CD4-positive, alpha-beta T cell (primary cell): ENCODE measurements around the gene ESYT1. TPM values are rescaled to one million over a fixed set of nuclear protein-coding genes. Genes with fewer than 3 reads are reported as not detected.

Experiments
- ATAC-seq: fragments of 200-7000 bp; cut with Tn5 transposase; one replicate; pipeline ENCODE4 v1.10.0; 2022; ENCODE audit warnings: mild to moderate bottlenecking; ENCODE audit not compliant: poor library complexity
- CTCF ChIA-PET: fragments of 350-600 bp; sonication (Branson Sonifier 250); formaldehyde crosslinking; loops from one replicate; lab custom pipeline; 2021; ENCODE audit warnings: antibody characterized with exemption, inconsistent platforms; lab: Charles Lee
- POLR2A ChIA-PET: fragments of 350-600 bp; sonication (Branson Sonifier 250); formaldehyde crosslinking; loops from one replicate; lab custom pipeline; 2021; ENCODE audit warnings: antibody characterized with exemption, inconsistent platforms; lab: Charles Lee
- DNase-seq, 14 experiments: peaks; one replicate each; pipeline ENCODE4 v3.0.0-alpha.2; 2013 to 2020; ENCODE audit warnings: mixed read lengths in 2 of 14
- H3K27ac ChIP-seq, 2 donors: one replicate each; pipeline versions ENCODE4 v1.5.1 to v1.7.0; 2013; ENCODE audit warnings: low read length in 2 of 2, low read depth in 1 of 2, mild to moderate bottlenecking in 1 of 2
- H3K27me3 ChIP-seq, 2 experiments: 1 replicate in 1 of 2; 2 replicates in 1 of 2; pipeline versions ENCODE4 v1.6.1 to v1.7.0; 2013; ENCODE audit warnings: low read length in 2 of 2, control low read depth in 1 of 2, mild to moderate bottlenecking in 1 of 2, moderate library complexity in 1 of 2; ENCODE audit not compliant: insufficient read depth in 2 of 2, control insufficient read depth in 1 of 2
- H3K36me3 ChIP-seq: one replicate; pipeline ENCODE4 v1.6.1; 2013; ENCODE audit warnings: low read length, control low read depth; ENCODE audit not compliant: insufficient read depth
- H3K4me1 ChIP-seq: one replicate; pipeline ENCODE4 v1.6.1; 2013; ENCODE audit warnings: low read length, control low read depth; ENCODE audit not compliant: insufficient read depth
- H3K4me3 ChIP-seq: one replicate; pipeline ENCODE4 v1.5.1; 2013; ENCODE audit warnings: mild to moderate bottlenecking, low read length, moderate library complexity
- H3K9me3 ChIP-seq, 2 experiments: 1 replicate in 1 of 2; 2 replicates in 1 of 2; pipeline versions ENCODE4 v1.6.1 to v1.7.0; 2013; ENCODE audit warnings: low read length in 2 of 2, mild to moderate bottlenecking in 2 of 2, control low read depth in 1 of 2, moderate library complexity in 1 of 2; ENCODE audit not compliant: control insufficient read depth in 1 of 2, insufficient read depth in 1 of 2
- H3K27ac Mint-ChIP-seq: one replicate; pipeline ENCODE4 v1.8.0; 2020; ENCODE audit warnings: mixed read lengths
- H3K27me3 Mint-ChIP-seq: one replicate; pipeline ENCODE4 v1.8.0; 2021; ENCODE audit warnings: mixed read lengths
- H3K36me3 Mint-ChIP-seq: one replicate; pipeline ENCODE4 v1.8.0; 2021; ENCODE audit warnings: low read depth, mixed read lengths
- H3K4me1 Mint-ChIP-seq: one replicate; pipeline ENCODE4 v1.8.0; 2021; ENCODE audit warnings: low read depth, mixed read lengths
- H3K4me3 Mint-ChIP-seq: one replicate; pipeline ENCODE4 v1.8.0; 2020; ENCODE audit warnings: mild to moderate bottlenecking, mixed read lengths
- H3K9me3 Mint-ChIP-seq: one replicate; pipeline ENCODE4 v1.8.0; 2020; ENCODE audit warnings: mixed read lengths
- intact Hi-C, 2 experiments: fragments of 100-400 bp; cut with DNase I in 1 of 2; cut with micrococcal nuclease in 1 of 2; formaldehyde crosslinking; loops; one replicate each; pipeline versions ENCODE4 v1.15.1 to v1.9.0; 2023 to 2025; cut with DNase I, micrococcal nuclease
- total RNA-seq, 174 experiments: library from RNA in 2 of 174; stranded (reverse) in 2 of 174; gene quantifications; one replicate each; pipeline ENCODE4 v1.2.3 and lab custom pipeline; 2021 to 2026
- TF ChIP-seq, protein P1 (sequence below): fragments of 200-600 bp; IDR thresholded peaks from one replicate; pipeline ENCODE4 v1.8.0; 2022; ENCODE audit warnings: antibody characterized with exemption, mild to moderate bottlenecking

The ESYT1 gene
- total RNA-seq, 2 experiments from 2014 or later: 88.5 to 90.3 TPM

DNA sequence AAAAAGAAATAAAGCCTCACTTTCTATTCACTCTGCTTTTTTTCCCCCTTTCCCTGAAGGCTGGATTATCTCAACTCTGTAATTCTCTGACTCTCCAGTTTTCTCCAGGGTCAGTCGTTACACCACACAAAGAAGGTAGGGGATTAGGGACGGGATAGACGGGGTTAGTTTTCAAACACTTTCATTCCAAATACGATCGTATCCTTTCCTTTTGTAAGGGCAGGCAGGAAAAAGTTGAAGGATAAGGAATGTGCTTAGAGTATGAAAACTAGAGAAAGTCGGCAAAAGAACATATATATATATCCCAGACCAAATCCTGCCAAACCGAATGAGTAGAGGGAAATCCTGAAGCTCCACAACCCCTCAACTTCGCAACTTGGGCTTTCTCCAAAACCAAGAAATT is 581 bp upstream of the ESYT1 start:
- intact Hi-C loops: loop anchor here (2.0 to 5.0 kb wide), 3 partner anchors 61 to 385 kb away; partner anchors contain the start of genes CS (in 1 of the 2), GDF11 (in 1 of the 2) and SMARCC2 (in 1 of the 2)

DNA sequence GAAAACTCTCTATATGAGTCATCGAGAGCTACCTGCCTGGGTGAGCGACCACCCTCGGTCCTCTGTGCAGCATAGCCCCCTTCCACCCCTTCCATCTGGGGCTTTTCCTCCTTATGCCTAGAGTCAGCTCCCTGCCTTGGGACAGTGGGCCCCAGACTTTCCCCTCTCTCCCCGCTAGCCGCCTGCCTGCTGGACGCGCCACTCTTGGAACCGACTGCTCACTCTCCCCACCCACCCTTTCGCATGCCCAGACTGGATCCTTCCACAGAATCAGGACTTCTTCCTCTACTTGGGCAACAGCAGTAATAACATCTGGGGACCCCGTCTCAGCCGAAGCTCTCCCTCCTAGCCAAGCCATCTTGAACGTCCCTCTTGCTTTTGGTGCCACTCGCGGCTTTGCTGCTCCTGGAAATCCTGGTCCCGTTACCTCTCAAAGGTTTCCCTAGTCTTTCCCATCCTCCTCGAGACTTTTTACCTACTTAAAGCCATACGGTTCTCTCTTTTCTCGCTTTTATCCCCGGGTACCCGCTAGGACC is 671 bp downstream of the ESYT1 start:
- peak overlapping the region; percentile 77 for H3K27ac ChIP-seq
- Mint-ChIP-seq H3K4me1 (peaks cover 73% of the 10 kb centered on the region), H3K4me3 (peak overlapping the region; percentile 97), H3K27me3 (no peaks in the 10 kb centered on the region), H3K27ac (peak overlapping the region; percentile 86), H3K36me3 (peaks cover 59% of the 10 kb centered on the region), H3K9me3 (no peaks in the 10 kb centered on the region)
- peak overlapping the region; percentile 99 for H3K4me3 ChIP-seq
- POLR2A ChIA-PET: interaction anchor here (0.6 to 6.5 kb wide), 28 partner anchors 9 to 1848 kb away, joined by 3 to 133 read pairs (median 6); partner anchors contain the start of genes BAZ2A, CBX5, CNPY2 and DNAJC14
- ATAC-seq (no peak), DNase-seq (peak in 3 of 14 experiments; percentile 25 to 44 (median 33))
- H3K9me3 ChIP-seq: no peaks in the 10 kb centered on the region
- CTCF ChIA-PET: interaction anchor here (1.3 to 9.6 kb wide), 7 partner anchors 10 to 129 kb away, joined by 3 to 138 read pairs (median 16); partner anchors contain the start of genes ANKRD52, MYL6, MYL6B and SMARCC2
- H3K4me1 ChIP-seq: peaks cover 71% of the 10 kb centered on the region
- intact Hi-C loops: loop anchor here (1.0 to 5.0 kb wide), 4 partner anchors 9 to 386 kb away; partner anchors contain the start of genes GDF11 (in 1 of the 2) and MYL6 (in 1 of the 2)
- TF ChIP-seq, protein P1, sequence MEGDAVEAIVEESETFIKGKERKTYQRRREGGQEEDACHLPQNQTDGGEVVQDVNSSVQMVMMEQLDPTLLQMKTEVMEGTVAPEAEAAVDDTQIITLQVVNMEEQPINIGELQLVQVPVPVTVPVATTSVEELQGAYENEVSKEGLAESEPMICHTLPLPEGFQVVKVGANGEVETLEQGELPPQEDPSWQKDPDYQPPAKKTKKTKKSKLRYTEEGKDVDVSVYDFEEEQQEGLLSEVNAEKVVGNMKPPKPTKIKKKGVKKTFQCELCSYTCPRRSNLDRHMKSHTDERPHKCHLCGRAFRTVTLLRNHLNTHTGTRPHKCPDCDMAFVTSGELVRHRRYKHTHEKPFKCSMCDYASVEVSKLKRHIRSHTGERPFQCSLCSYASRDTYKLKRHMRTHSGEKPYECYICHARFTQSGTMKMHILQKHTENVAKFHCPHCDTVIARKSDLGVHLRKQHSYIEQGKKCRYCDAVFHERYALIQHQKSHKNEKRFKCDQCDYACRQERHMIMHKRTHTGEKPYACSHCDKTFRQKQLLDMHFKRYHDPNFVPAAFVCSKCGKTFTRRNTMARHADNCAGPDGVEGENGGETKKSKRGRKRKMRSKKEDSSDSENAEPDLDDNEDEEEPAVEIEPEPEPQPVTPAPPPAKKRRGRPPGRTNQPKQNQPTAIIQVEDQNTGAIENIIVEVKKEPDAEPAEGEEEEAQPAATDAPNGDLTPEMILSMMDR: no peak
- H3K27me3 ChIP-seq: no peaks in the 10 kb centered on the region
- peaks cover 34% of the 10 kb centered on the region for H3K36me3 ChIP-seq

More for the DNA sequence above, 581 bp upstream of the ESYT1 start:
- H3K27me3 Mint-ChIP-seq: no peaks in the 10 kb centered on the region
- no peaks in the 10 kb centered on the region for H3K9me3 ChIP-seq
- peak overlapping the region; percentile 97 for H3K4me3 Mint-ChIP-seq
- no peak for ATAC-seq
- H3K36me3 Mint-ChIP-seq: peaks cover 48% of the 10 kb centered on the region
- peaks cover 69% of the 10 kb centered on the region for H3K4me1 Mint-ChIP-seq
- ChIA-PET CTCF (interaction anchor here (0.6 to 9.6 kb wide), 11 partner anchors 10 to 389 kb away, joined by 3 to 138 read pairs (median 5); partner anchors contain the start of genes ANKRD52, MYL6, MYL6B and SMARCC2), POLR2A (interaction anchor here (0.6 to 6.5 kb wide), 33 partner anchors 10 to 1847 kb away, joined by 3 to 133 read pairs (median 5); partner anchors contain the start of genes BAZ2A, CBX5, CNPY2 and DNAJC14)
- no peaks in the 10 kb centered on the region for H3K9me3 Mint-ChIP-seq
- DNase-seq: no peak
- H3K36me3 ChIP-seq: peaks cover 24% of the 10 kb centered on the region
- peak overlapping the region; percentile 56 to 73 for H3K27ac ChIP-seq
- H3K27ac Mint-ChIP-seq: peak overlapping the region; percentile 86
- no peaks in the 10 kb centered on the region for H3K27me3 ChIP-seq
- H3K4me1 ChIP-seq: peaks cover 64% of the 10 kb centered on the region
- peak overlapping the region; percentile 99 for H3K4me3 ChIP-seq
- TF ChIP-seq, protein P1: no peak

DNA sequence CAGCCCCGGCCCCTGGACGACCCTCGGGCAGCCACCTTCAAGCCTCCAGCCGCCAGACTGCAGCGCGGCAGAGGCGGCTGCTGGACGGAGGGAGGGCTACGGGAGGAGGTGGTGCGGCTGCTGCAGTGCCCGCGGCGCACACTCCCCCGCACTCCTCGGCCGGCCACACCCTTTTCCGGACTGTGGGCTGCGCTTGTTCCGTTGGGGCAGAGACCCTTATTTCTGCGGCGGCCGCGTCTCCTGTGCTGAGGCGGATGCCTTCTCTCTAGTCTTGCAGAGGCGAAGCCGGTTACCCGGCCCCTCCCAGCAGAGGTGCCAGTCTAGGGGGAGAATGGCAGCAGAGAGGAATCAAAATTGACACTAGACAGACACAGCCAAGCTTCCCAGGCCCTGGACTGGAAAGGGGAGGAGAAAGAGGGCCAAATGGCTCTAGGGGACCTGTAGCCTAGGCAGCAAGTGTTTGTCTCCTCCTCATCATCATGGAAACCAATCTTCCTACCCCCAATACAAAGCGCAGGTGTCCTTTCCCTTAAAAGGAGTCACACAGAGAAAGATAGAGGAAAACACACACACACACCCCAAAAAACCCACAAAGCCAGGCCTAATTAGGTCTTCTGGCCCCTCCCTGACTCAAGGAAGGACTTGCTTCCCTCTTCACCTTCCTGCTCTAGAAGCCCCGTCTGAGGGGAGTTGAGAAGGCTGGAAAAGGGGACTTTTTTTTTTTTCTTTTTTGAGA is 1.3 kb downstream of the ESYT1 start:
- no peaks in the 10 kb centered on the region for H3K9me3 Mint-ChIP-seq
- peak overlapping the region; percentile 86 for H3K27ac Mint-ChIP-seq
- Histone ChIP-seq H3K4me3 (peak overlapping the region; percentile 99), H3K9me3 (no peaks in the 10 kb centered on the region), H3K4me1 (peaks cover 77% of the 10 kb centered on the region), H3K27me3 (no peaks in the 10 kb centered on the region), H3K36me3 (peaks cover 41% of the 10 kb centered on the region), H3K27ac (peak overlapping the region; percentile 77)
- ChIA-PET CTCF (interaction anchor here (2.2 to 9.6 kb wide), 3 partner anchors 22 to 82 kb away, joined by 8 to 138 read pairs (median 36); partner anchors contain the start of genes MYL6B and SMARCC2), POLR2A (interaction anchor here (0.9 to 6.5 kb wide), 15 partner anchors 8 to 335 kb away, joined by 4 to 133 read pairs (median 7); partner anchors contain the start of genes CNPY2, MYL6, MYL6B and PA2G4)
- intact Hi-C loops: loop anchor here in 1 of 2 experiments (2.0 to 5.0 kb wide), 2 partner anchors 21 to 387 kb away; partner anchors contain the start of gene GDF11
- H3K27me3 Mint-ChIP-seq: no peaks in the 10 kb centered on the region
- peaks cover 65% of the 10 kb centered on the region for H3K36me3 Mint-ChIP-seq
- peak; percentile 13 for ATAC-seq
- peak overlapping the region; percentile 97 for H3K4me3 Mint-ChIP-seq
- DNase-seq: peak; percentile 48 to 90 (median 70)
- TF ChIP-seq, protein P1: no peak
- H3K4me1 Mint-ChIP-seq: peaks cover 73% of the 10 kb centered on the region
